WI38 (cell line): ENCODE data around the gene ALDH1A2.
"Not testable (repeated sequence)": the region's sequence is repeated elsewhere in the genome, so short reads cannot be mapped to it uniquely, and the experiment has no call there.

Source experiments
- H3K4me3 ChIP-seq: 2 replicates; pipeline ENCODE4 v1.5.1; 2011; ENCODE audit warnings: low read depth, mild to moderate bottlenecking, control low read depth, low read length
- CTCF ChIP-seq: IDR thresholded peaks from 2 replicates; pipeline ENCODE4 v1.5.1; 2012; ENCODE audit warnings: low read depth, mild to moderate bottlenecking, control low read depth, low read length

The ALDH1A2 gene

GRCh38 chr15:58042006-58042405, 23.5 kb downstream of the ALDH1A2 start:
- no peak overlapping the region for H3K4me3 ChIP-seq
- no peak for TF ChIP-seq CTCF

GRCh38 chr15:58040150-58040549, 25.4 kb downstream of the ALDH1A2 start:
- no peak for TF ChIP-seq CTCF
- no peak overlapping the region for H3K4me3 ChIP-seq

GRCh38 chr15:58039079-58040035, 26.2 kb downstream of the ALDH1A2 start:
- no peak overlapping the region for H3K4me3 ChIP-seq
- no peak for TF ChIP-seq CTCF

- TF ChIP-seq CTCF = no peak
- no peak overlapping the region for H3K4me3 ChIP-seq
Measured at GRCh38 chr15:58038426-58039078, 27.0 kb downstream of the ALDH1A2 start.

GRCh38 chr15:58037723-58038301, 27.7 kb downstream of the ALDH1A2 start:
- no peak overlapping the region for H3K4me3 ChIP-seq
- no peak for TF ChIP-seq CTCF

- H3K4me3 ChIP-seq = no peak overlapping the region
- no peak for TF ChIP-seq CTCF
Measured at GRCh38 chr15:58036579-58036978, 28.9 kb downstream of the ALDH1A2 start.

- H3K4me3 ChIP-seq = not testable (repeated sequence)
Measured at GRCh38 chr15:58028392-58028791, 37.1 kb downstream of the ALDH1A2 start.
